ENCODE data around the gene LGALS9.

The LGALS9 gene

DNA sequence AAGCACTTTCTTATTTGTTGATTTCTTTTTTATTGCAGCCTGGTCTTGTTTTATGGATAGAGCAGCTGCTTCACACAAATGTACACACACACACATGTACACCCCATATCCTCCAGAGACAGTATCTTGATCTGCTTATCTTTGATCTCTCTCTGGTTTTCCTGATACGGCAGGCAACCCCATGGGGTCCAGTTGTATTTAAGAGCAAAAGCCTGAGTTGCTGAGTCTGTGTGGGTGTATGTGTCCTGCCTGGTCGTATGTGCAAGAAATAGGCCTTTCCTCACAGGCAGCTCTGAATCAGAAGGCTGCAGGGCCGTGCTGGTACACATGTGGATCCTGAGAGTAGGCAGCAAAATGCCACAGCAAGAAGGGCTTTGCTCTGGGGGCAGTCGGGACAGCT is 14.6 kb upstream of the LGALS9 start:
- Histone ChIP-seq H2AFZ (ENCODE audit: low read length, unreplicated experiment) (no peak overlapping the region), H3K4me1 (ENCODE audit: control insufficient read depth, insufficient read depth, low read length, unreplicated experiment) (no peaks in the 10 kb centered on the region), H3K27me3 (ENCODE audit: insufficient read depth, low read length) (no peaks in the 10 kb centered on the region), H3K36me3 (ENCODE audit: insufficient read depth, low read length) (peaks cover 5% of the 10 kb centered on the region; the same call in 1 of the 2 replicates), H3K27ac (ENCODE audit: low read depth, low read length) (no peak overlapping the region), H3K79me2 (ENCODE audit: control insufficient read depth, insufficient read depth, low read length, unreplicated experiment) (no peaks in the 10 kb centered on the region), H3K4me3 (ENCODE audit: low read depth, low read length) (no peak overlapping the region)

DNA sequence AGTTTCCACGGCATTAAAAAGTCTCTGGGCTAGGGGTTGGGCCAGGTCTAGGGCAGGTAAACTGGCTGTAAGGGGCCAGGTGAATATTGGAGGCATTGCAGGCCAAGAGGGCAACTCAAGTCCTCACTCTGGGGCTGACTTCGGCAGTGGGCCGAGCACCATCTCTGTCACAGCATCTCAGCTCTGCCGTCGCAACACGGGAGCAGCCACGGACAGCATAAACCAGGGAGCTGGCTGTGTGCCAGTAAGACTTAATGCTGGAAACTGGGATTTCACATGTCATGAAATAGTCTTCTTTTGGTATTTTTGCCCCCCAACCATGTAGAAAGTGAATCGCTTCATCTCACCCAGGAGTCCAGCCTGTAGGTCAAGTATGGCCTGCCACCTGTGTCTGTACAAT is 12.6 kb upstream of the LGALS9 start:
- Histone ChIP-seq H3K27me3 (ENCODE audit: insufficient read depth, low read length) (no peaks in the 10 kb centered on the region), H3K36me3 (ENCODE audit: insufficient read depth, low read length) (no peaks in the 10 kb centered on the region)

GRCh38 chr17:27620721-27621120 is 10.3 kb upstream of the LGALS9 start:
- Histone ChIP-seq H3K4me1 (ENCODE audit: control insufficient read depth, insufficient read depth, low read length, unreplicated experiment) (no peaks in the 10 kb centered on the region), H3K27ac (ENCODE audit: low read depth, low read length) (no peak overlapping the region), H2AFZ (ENCODE audit: low read length, unreplicated experiment) (no peak overlapping the region), H3K79me2 (ENCODE audit: control insufficient read depth, insufficient read depth, low read length, unreplicated experiment) (no peaks in the 10 kb centered on the region), H3K36me3 (ENCODE audit: insufficient read depth, low read length) (no peaks in the 10 kb centered on the region), H3K4me3 (ENCODE audit: low read depth, low read length) (no peak overlapping the region), H3K27me3 (ENCODE audit: insufficient read depth, low read length) (no peaks in the 10 kb centered on the region)

More for the DNA sequence above, 12.6 kb upstream of the LGALS9 start:
- H3K27ac ChIP-seq (ENCODE audit: low read depth, low read length), result no peak overlapping the region
- H3K4me1 ChIP-seq (ENCODE audit: control insufficient read depth, insufficient read depth, low read length, unreplicated experiment), result no peaks in the 10 kb centered on the region
- no peak overlapping the region for H2AFZ ChIP-seq (ENCODE audit: low read length, unreplicated experiment)
- H3K79me2 ChIP-seq (ENCODE audit: control insufficient read depth, insufficient read depth, low read length, unreplicated experiment), result no peaks in the 10 kb centered on the region
- no peak overlapping the region for H3K4me3 ChIP-seq (ENCODE audit: low read depth, low read length)

- Histone ChIP-seq H2AFZ (ENCODE audit: low read length, unreplicated experiment) (no peak overlapping the region), H3K4me3 (ENCODE audit: low read depth, low read length) (no peak overlapping the region), H3K27ac (ENCODE audit: low read depth, low read length) (no peak overlapping the region), H3K27me3 (ENCODE audit: insufficient read depth, low read length) (no peaks in the 10 kb centered on the region), H3K4me1 (ENCODE audit: control insufficient read depth, insufficient read depth, low read length, unreplicated experiment) (no peaks in the 10 kb centered on the region), H3K79me2 (ENCODE audit: control insufficient read depth, insufficient read depth, low read length, unreplicated experiment) (no peaks in the 10 kb centered on the region), H3K36me3 (ENCODE audit: insufficient read depth, low read length) (no peaks in the 10 kb centered on the region)
Measured at GRCh38 chr17:27621536-27621935, 9.5 kb upstream of the LGALS9 start.

- Histone ChIP-seq H3K79me2 (ENCODE audit: control insufficient read depth, insufficient read depth, low read length, unreplicated experiment) (no peaks in the 10 kb centered on the region), H3K27me3 (ENCODE audit: insufficient read depth, low read length) (no peaks in the 10 kb centered on the region), H3K36me3 (ENCODE audit: insufficient read depth, low read length) (no peaks in the 10 kb centered on the region), H2AFZ (ENCODE audit: low read length, unreplicated experiment) (no peak overlapping the region), H3K27ac (ENCODE audit: low read depth, low read length) (no peak overlapping the region), H3K4me3 (ENCODE audit: low read depth, low read length) (no peak overlapping the region), H3K4me1 (ENCODE audit: control insufficient read depth, insufficient read depth, low read length, unreplicated experiment) (no peaks in the 10 kb centered on the region)
Measured at GRCh38 chr17:27621942-27622559, 8.9 kb upstream of the LGALS9 start.

DNA sequence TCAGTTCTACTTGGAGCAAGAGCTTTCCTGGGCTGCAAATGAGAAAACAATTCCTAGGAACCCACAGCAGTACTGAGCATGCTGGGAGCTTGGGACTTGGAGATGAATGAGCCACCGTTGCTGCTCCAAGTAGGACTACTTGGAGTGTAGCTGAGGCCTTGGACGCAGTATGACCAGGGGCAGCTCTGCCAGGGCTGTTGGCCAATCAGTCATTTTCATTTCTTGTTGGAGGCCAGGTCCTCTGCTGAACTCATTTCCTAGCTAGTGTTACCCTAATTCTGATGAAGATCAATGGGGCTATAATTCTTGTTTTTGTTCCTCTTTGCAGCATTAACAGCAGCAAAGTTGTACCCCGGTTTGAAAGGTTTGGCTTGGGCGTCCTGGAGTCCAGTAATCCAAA is 8.0 kb upstream of the LGALS9 start:
- no peaks in the 10 kb centered on the region for H3K36me3 ChIP-seq (ENCODE audit: insufficient read depth, low read length)

DNA sequence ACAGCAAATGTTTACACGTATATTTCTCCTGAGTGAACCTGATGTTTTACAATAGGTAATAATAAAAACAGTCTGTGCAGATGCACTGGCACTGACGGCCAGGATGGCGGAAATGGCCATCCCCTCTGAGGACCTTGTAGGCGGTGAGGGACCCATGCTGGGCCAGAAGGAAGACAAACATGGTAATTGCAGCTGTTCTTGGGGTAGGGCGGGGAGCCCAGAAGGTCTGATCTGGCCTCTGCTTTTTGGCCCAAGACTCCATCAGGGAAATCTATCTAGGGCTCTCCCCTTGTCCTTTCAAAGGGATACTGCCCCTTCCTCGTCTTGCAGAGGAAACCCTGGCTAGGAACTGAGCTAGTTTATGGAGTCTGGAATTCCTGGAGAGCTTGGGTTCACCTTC is 7.4 kb upstream of the LGALS9 start:
- H3K27me3 ChIP-seq (ENCODE audit: insufficient read depth, low read length), result no peaks in the 10 kb centered on the region
- no peaks in the 10 kb centered on the region for H3K36me3 ChIP-seq (ENCODE audit: insufficient read depth, low read length)

More for the DNA sequence above, 8.0 kb upstream of the LGALS9 start:
- Histone ChIP-seq H3K27ac (ENCODE audit: low read depth, low read length) (no peak overlapping the region), H3K27me3 (ENCODE audit: insufficient read depth, low read length) (no peaks in the 10 kb centered on the region), H2AFZ (ENCODE audit: low read length, unreplicated experiment) (no peak overlapping the region), H3K79me2 (ENCODE audit: control insufficient read depth, insufficient read depth, low read length, unreplicated experiment) (no peaks in the 10 kb centered on the region), H3K4me3 (ENCODE audit: low read depth, low read length) (no peak overlapping the region), H3K4me1 (ENCODE audit: control insufficient read depth, insufficient read depth, low read length, unreplicated experiment) (no peaks in the 10 kb centered on the region)

DNA sequence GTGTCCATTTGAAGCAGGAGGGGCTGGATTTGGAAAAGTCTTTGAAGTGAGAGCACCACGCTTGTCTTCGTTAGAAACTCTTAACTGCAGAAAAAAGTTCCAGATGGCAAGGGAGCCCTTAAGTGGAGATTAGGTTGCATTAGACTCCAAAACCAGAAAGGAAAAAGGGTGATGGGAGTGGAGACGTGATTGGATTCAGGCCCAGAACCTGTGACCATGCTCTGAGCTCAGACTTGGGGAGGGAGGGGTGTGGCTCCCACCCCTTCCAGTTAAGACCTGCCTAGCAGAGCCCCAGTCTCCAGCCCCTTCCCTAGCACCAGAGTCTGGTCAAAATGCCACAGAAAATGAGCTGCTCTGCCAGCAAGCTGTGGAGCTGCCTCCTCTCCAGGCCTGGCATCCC is 6.4 kb upstream of the LGALS9 start:
- Histone ChIP-seq H3K4me1 (ENCODE audit: control insufficient read depth, insufficient read depth, low read length, unreplicated experiment) (no peaks in the 10 kb centered on the region), H3K79me2 (ENCODE audit: control insufficient read depth, insufficient read depth, low read length, unreplicated experiment) (no peaks in the 10 kb centered on the region), H2AFZ (ENCODE audit: low read length, unreplicated experiment) (no peak overlapping the region), H3K27me3 (ENCODE audit: insufficient read depth, low read length) (no peaks in the 10 kb centered on the region), H3K36me3 (ENCODE audit: insufficient read depth, low read length) (no peaks in the 10 kb centered on the region), H3K27ac (ENCODE audit: low read depth, low read length) (no peak overlapping the region), H3K4me3 (ENCODE audit: low read depth, low read length) (no peak overlapping the region)

More for the DNA sequence above, 7.4 kb upstream of the LGALS9 start:
- no peak overlapping the region for H3K27ac ChIP-seq (ENCODE audit: low read depth, low read length)
- H3K79me2 ChIP-seq (ENCODE audit: control insufficient read depth, insufficient read depth, low read length, unreplicated experiment), result no peaks in the 10 kb centered on the region
- no peaks in the 10 kb centered on the region for H3K4me1 ChIP-seq (ENCODE audit: control insufficient read depth, insufficient read depth, low read length, unreplicated experiment)
- H3K4me3 ChIP-seq (ENCODE audit: low read depth, low read length), result no peak overlapping the region
- H2AFZ ChIP-seq (ENCODE audit: low read length, unreplicated experiment), result no peak overlapping the region

- Histone ChIP-seq H3K27me3 (ENCODE audit: insufficient read depth, low read length) (no peaks in the 10 kb centered on the region), H3K36me3 (ENCODE audit: insufficient read depth, low read length) (no peaks in the 10 kb centered on the region), H3K27ac (ENCODE audit: low read depth, low read length) (no peak overlapping the region), H3K79me2 (ENCODE audit: control insufficient read depth, insufficient read depth, low read length, unreplicated experiment) (no peaks in the 10 kb centered on the region), H3K4me3 (ENCODE audit: low read depth, low read length) (no peak overlapping the region), H3K4me1 (ENCODE audit: control insufficient read depth, insufficient read depth, low read length, unreplicated experiment) (peaks cover 1% of the 10 kb centered on the region), H2AFZ (ENCODE audit: low read length, unreplicated experiment) (no peak overlapping the region)
Measured at GRCh38 chr17:27625856-27626255, 5.1 kb upstream of the LGALS9 start.

DNA sequence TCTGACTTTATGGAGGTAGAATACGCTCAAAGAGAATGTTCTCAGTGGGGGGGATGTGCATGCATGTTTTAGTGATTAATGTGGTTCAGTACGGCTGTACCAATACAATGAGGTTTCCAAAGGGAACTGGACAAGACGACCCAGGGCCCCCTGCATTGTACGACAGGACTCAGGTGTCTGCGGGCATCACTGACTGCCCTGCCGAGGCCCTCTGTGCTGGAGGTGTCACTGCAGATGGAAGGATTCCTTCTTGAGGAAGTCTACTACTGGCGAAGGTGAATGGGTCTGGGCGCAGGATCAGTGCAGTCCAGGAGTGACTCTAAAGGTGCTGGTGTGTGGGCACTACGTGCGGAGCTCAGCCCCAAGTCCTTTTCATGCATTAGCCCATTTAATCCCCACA is 3.5 kb upstream of the LGALS9 start:
- Histone ChIP-seq H3K79me2 (ENCODE audit: control insufficient read depth, insufficient read depth, low read length, unreplicated experiment) (no peaks in the 10 kb centered on the region), H3K36me3 (ENCODE audit: insufficient read depth, low read length) (no peaks in the 10 kb centered on the region), H3K27ac (ENCODE audit: low read depth, low read length) (no peak overlapping the region), H2AFZ (ENCODE audit: low read length, unreplicated experiment) (no peak overlapping the region), H3K4me3 (ENCODE audit: low read depth, low read length) (no peak overlapping the region), H3K27me3 (ENCODE audit: insufficient read depth, low read length) (no peaks in the 10 kb centered on the region), H3K4me1 (ENCODE audit: control insufficient read depth, insufficient read depth, low read length, unreplicated experiment) (peaks cover 14% of the 10 kb centered on the region)

DNA sequence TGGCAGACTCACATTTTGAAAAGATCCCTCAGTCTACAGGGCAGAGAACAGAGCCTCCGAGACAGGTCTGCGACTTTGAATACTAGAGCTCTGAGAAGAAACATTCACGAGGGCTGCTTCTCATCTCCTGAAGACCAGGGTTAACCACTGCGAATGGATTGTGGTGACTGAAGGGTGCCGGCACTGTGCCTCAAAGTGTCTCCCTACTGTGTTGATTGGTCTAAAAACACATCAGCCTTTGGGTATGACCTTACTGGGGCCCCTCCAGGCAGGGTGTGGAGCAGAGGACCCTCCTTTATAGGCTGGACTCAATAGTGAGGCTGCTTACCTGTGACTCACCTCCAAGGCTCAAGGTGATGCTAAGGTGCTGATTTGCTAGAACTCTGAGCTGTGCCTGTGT is 2.6 kb upstream of the LGALS9 start:
- Histone ChIP-seq H3K79me2 (ENCODE audit: control insufficient read depth, insufficient read depth, low read length, unreplicated experiment) (no peaks in the 10 kb centered on the region), H3K36me3 (ENCODE audit: insufficient read depth, low read length) (no peaks in the 10 kb centered on the region), H3K4me1 (ENCODE audit: control insufficient read depth, insufficient read depth, low read length, unreplicated experiment) (peaks cover 23% of the 10 kb centered on the region), H2AFZ (ENCODE audit: low read length, unreplicated experiment) (no peak overlapping the region), H3K27ac (ENCODE audit: low read depth, low read length) (no peak overlapping the region), H3K27me3 (ENCODE audit: insufficient read depth, low read length) (no peaks in the 10 kb centered on the region), H3K4me3 (ENCODE audit: low read depth, low read length) (no peak overlapping the region)
